HG02763 (cell line): ENCODE measurements around the gene ENG.
"Not testable (repeated sequence)": the region's sequence is repeated elsewhere in the genome, so short reads cannot be mapped to it uniquely, and the experiment has no call there.

Experiments used
- ATAC-seq: cut with Tn5 transposase; IDR thresholded peaks from one replicate; pipeline ENCODE4 v1.9.1; 2021; ENCODE audit warnings: mild to moderate bottlenecking, moderate library complexity; ENCODE audit not compliant: unreplicated experiment

Gene ENG

GRCh38 chr9:127854184-127854806 lies at the start of gene ENG:
Gene ENG, minus strand, starts transcription at chr9:127854658. Its CDS starts 303 bp downstream, at chr9:127854355.
- ATAC-seq, result no peak

GRCh38 chr9:127903557-127904475 lies 49.4 kb upstream of the ENG start:
- ATAC-seq, result no peak

- ATAC-seq, result peak; percentile 61
Observed at GRCh38 chr9:127899128-127899943, 44.9 kb upstream of the ENG start, which contains the start of gene ST6GALNAC6. Gene ST6GALNAC6, minus strand, starts transcription at chr9:127899603. Its CDS starts 1,622 bp downstream, at chr9:127897981.

GRCh38 chr9:127898433-127899127 lies 44.1 kb upstream of the ENG start:
- peak; percentile 10 for ATAC-seq

- no peak for ATAC-seq
Observed at GRCh38 chr9:127897193-127897692, 42.8 kb upstream of the ENG start.

- ATAC-seq, result no peak
Observed at GRCh38 chr9:127896395-127897192, 42.1 kb upstream of the ENG start.

- ATAC-seq, result no peak
Observed at GRCh38 chr9:127895811-127896210, 41.4 kb upstream of the ENG start.

GRCh38 chr9:127893392-127893791 lies 38.9 kb upstream of the ENG start:
- no peak for ATAC-seq

- no peak for ATAC-seq
Observed at GRCh38 chr9:127892831-127893230, 38.4 kb upstream of the ENG start.

- no peak for ATAC-seq
Observed at GRCh38 chr9:127890053-127890452, 35.6 kb upstream of the ENG start.

- ATAC-seq, result no peak
Observed at GRCh38 chr9:127887792-127888191, 33.3 kb upstream of the ENG start.

- ATAC-seq, result no peak
Observed at GRCh38 chr9:127886401-127886972, 32.0 kb upstream of the ENG start.

GRCh38 chr9:127885508-127886281 lies 31.2 kb upstream of the ENG start:
- no peak for ATAC-seq

- no peak for ATAC-seq
Observed at GRCh38 chr9:127884976-127885490, 30.6 kb upstream of the ENG start.

- ATAC-seq, result no peak
Observed at GRCh38 chr9:127884427-127884911, 30.0 kb upstream of the ENG start.

GRCh38 chr9:127883959-127884358 lies 29.5 kb upstream of the ENG start:
- ATAC-seq, result no peak

GRCh38 chr9:127881715-127882114 lies 27.3 kb upstream of the ENG start:
- ATAC-seq, result not testable (repeated sequence)

- no peak for ATAC-seq
Observed at GRCh38 chr9:127880143-127880542, 25.7 kb upstream of the ENG start.
